Kidney (tissue), 14 donors: ENCODE data around the gene SERPINE2. TPM values are rescaled to one million over a fixed set of nuclear protein-coding genes. Genes with fewer than 3 reads are reported as not detected.

Experiments
- DNase-seq, 5 donors: peaks; one replicate each; pipeline ENCODE4 v3.0.0-alpha.2; 2013 to 2020
- FAIRE-seq: peaks from 2 replicates; lab custom pipeline; 2012; peaks lifted over from hg19 to GRCh38; lab: Jason Lieb, UNC
- H3K27ac ChIP-seq, 2 donors: one replicate each; pipeline ENCODE4 v1.7.0; 2013; ENCODE audit warnings: low read depth in 2 of 2, low read length in 2 of 2, inconsistent platforms in 1 of 2
- H3K27me3 ChIP-seq: one replicate; pipeline ENCODE4 v1.7.1; 2013; ENCODE audit warnings: low read length, inconsistent platforms; ENCODE audit not compliant: control insufficient read depth, insufficient read depth
- H3K36me3 ChIP-seq, 3 donors: one replicate each; pipeline versions ENCODE4 v1.7.0 to v1.7.1; 2013; ENCODE audit warnings: low read length in 3 of 3, control low read depth in 1 of 3, inconsistent platforms in 1 of 3; ENCODE audit not compliant: insufficient read depth in 3 of 3, control insufficient read depth in 2 of 3
- H3K4me1 ChIP-seq, 3 donors: one replicate each; pipeline versions ENCODE4 v1.7.0 to v1.7.1; 2013; ENCODE audit warnings: low read length in 3 of 3, inconsistent platforms in 1 of 3, low read depth in 1 of 3; ENCODE audit not compliant: control insufficient read depth in 2 of 3, insufficient read depth in 2 of 3
- H3K4me3 ChIP-seq, 3 donors: one replicate each; pipeline versions ENCODE4 v1.7.0 to v1.8.1; 2013; ENCODE audit warnings: low read length in 3 of 3, control low read depth in 1 of 3, inconsistent platforms in 1 of 3
- H3K9ac ChIP-seq, 3 donors: one replicate each; pipeline versions ENCODE4 v1.7.0 to v1.7.1; 2013; ENCODE audit warnings: low read length in 3 of 3, control low read depth in 1 of 3, inconsistent platforms in 1 of 3
- H3K9me3 ChIP-seq, 3 donors: one replicate each; pipeline versions ENCODE4 v1.7.0 to v1.7.1; 2013; ENCODE audit warnings: low read length in 3 of 3, control low read depth in 1 of 3, inconsistent platforms in 1 of 3; ENCODE audit not compliant: control insufficient read depth in 2 of 3, insufficient read depth in 1 of 3
- CTCF ChIP-seq: IDR thresholded peaks from 3 replicates; pipeline ENCODE4 v1.5.1; 2012; ENCODE audit warnings: mild to moderate bottlenecking, moderate library complexity, borderline replicate concordance; ENCODE audit not compliant: insufficient read depth; ENCODE audit errors: extremely low read depth
- intact Hi-C: fragments of 100-400 bp; cut with DNase I; formaldehyde crosslinking; loops from one replicate; pipeline ENCODE4 v1.11.1; 2022
- polyA plus RNA-seq: library from polyadenylated mRNA; stranded (reverse); fragments of 350-450 nt; fragmentation: Illumina TruSeq; extraction: RNeasy Lipid Tissue Mini Kit (QIAGEN cat#74804); gene quantifications from one replicate; pipeline ENCODE4 v1.2.3, GENCODE V29; 2014; ENCODE audit warnings: low read depth, low replicate concordance; ENCODE audit not compliant: insufficient read depth
- total RNA-seq: library from RNA; stranded (reverse); fragmentation: NEBNext Ultra II Directional; extraction: Animal tissue kit (Norgen Biotek cat#: 25700); gene quantifications from one replicate; pipeline ENCODE4 v1.2.1, GENCODE V29; 2021
- donor health status: control.
- donor health status: control.
- donor health status: control.
- donor health status: control.
- donor health status: control.
- donor health status: DM: yes; HTN: yes; CAD: no.
- donor health status: Normal renal cell carcinoma (clear cell type).

Gene SERPINE2
- total and polyA plus RNA-seq, 2 donors from 2014 or later: 27.3 to 29.2 TPM

- intact Hi-C loops: no loop called here
- H3K9ac ChIP-seq: no peak overlapping the region
- H3K4me1 ChIP-seq: peaks cover 0 to 3% (median 0%) of the 10 kb centered on the region in 3 donors
- TF ChIP-seq CTCF: no peak
- no peaks in the 10 kb centered on the region for H3K36me3 ChIP-seq
- FAIRE-seq: no peak
- no peak overlapping the region for H3K4me3 ChIP-seq
- peak in 1 of 5 donors; percentile 12 for DNase-seq
- H3K9me3 ChIP-seq: no peaks in the 10 kb centered on the region
- H3K27me3 ChIP-seq: no peaks in the 10 kb centered on the region
- no peak overlapping the region for H3K27ac ChIP-seq
These were observed 39.6 kb upstream of the SERPINE2 start for GRCh38 chr2:224078656-224079055.

- DNase-seq: no peak
- no peak overlapping the region for H3K27ac ChIP-seq
- H3K4me3 ChIP-seq: no peak overlapping the region
- H3K9ac ChIP-seq: no peak overlapping the region
- no peak for TF ChIP-seq CTCF
- H3K36me3 ChIP-seq: no peaks in the 10 kb centered on the region
- FAIRE-seq: no peak
- H3K4me1 ChIP-seq: peaks cover 0 to 3% (median 0%) of the 10 kb centered on the region in 3 donors
- no peaks in the 10 kb centered on the region for H3K27me3 ChIP-seq
- intact Hi-C loops: no loop called here
- H3K9me3 ChIP-seq: no peaks in the 10 kb centered on the region
These were observed 38.9 kb upstream of the SERPINE2 start for GRCh38 chr2:224077773-224078507.

GRCh38 chr2:224075588-224075987, 36.5 kb upstream of the SERPINE2 start:
- Histone ChIP-seq H3K27ac (no peak overlapping the region), H3K27me3 (no peaks in the 10 kb centered on the region), H3K4me1 (peaks cover 0 to 3% (median 0%) of the 10 kb centered on the region in 3 donors), H3K4me3 (no peak overlapping the region), H3K9ac (no peak overlapping the region), H3K36me3 (no peaks in the 10 kb centered on the region), H3K9me3 (no peaks in the 10 kb centered on the region)
- no peak for FAIRE-seq
- no peak for TF ChIP-seq CTCF
- intact Hi-C loops: no loop called here
- DNase-seq: no peak
